Measurements from ENCODE around the gene PDCD2L. TPM values are rescaled to one million over a fixed set of nuclear protein-coding genes. Genes with fewer than 3 reads are reported as not detected.

Gene PDCD2L
- total RNA-seq, 1 experiment from 2014 or later = 14.8 TPM

- POLR2A ChIA-PET (ENCODE audit: unreplicated experiment) = no interaction called here
- Histone ChIP-seq H3K79me2 (ENCODE audit: low read depth) (no peaks in the 10 kb centered on the region), H4K20me1 (ENCODE audit: insufficient read depth) (peaks cover 3% of the 10 kb centered on the region; the same call in 1 of the 2 replicates), H3K4me3 (no peak overlapping the region), H2AFZ (no peak overlapping the region), H3F3A (ENCODE audit: insufficient read depth, low read depth) (peaks cover 4% of the 10 kb centered on the region; the same call in 1 of the 2 replicates), H3K9me2 (ENCODE audit: insufficient read depth) (no peaks in the 10 kb centered on the region), H3K9me3 (ENCODE audit: insufficient read depth, low read depth) (no peaks in the 10 kb centered on the region), H3K4me2 (no peak overlapping the region), H3K4me1 (replicated peaks; ENCODE audit: insufficient read depth) (no peaks in the 10 kb centered on the region), H3K27ac (no peak overlapping the region), H3K27me3 (ENCODE audit: insufficient read depth, low read depth) (no peaks in the 10 kb centered on the region), H3K36me3 (ENCODE audit: low read depth) (peaks cover 14% of the 10 kb centered on the region; the same call in 1 of the 2 replicates)
- CTCF ChIA-PET = no interaction called here
- TF ChIP-seq EZH2 (IDR thresholded peaks at IDR 0.05; ENCODE audit: low read depth) = no peak
- TF ChIP-seq, protein P1, sequence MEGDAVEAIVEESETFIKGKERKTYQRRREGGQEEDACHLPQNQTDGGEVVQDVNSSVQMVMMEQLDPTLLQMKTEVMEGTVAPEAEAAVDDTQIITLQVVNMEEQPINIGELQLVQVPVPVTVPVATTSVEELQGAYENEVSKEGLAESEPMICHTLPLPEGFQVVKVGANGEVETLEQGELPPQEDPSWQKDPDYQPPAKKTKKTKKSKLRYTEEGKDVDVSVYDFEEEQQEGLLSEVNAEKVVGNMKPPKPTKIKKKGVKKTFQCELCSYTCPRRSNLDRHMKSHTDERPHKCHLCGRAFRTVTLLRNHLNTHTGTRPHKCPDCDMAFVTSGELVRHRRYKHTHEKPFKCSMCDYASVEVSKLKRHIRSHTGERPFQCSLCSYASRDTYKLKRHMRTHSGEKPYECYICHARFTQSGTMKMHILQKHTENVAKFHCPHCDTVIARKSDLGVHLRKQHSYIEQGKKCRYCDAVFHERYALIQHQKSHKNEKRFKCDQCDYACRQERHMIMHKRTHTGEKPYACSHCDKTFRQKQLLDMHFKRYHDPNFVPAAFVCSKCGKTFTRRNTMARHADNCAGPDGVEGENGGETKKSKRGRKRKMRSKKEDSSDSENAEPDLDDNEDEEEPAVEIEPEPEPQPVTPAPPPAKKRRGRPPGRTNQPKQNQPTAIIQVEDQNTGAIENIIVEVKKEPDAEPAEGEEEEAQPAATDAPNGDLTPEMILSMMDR (conservative IDR thresholded peaks at IDR 0.05) = no peak
- intact Hi-C loops (cut with micrococcal nuclease; ENCODE audit: unreplicated experiment) = no loop called here
- no TSS peak for BruUV-seq (replicated peaks)
- no peak for DNase-seq
Measured at GRCh38 chr19:34391813-34392212, 12.4 kb upstream of the PDCD2L start.

DNA sequence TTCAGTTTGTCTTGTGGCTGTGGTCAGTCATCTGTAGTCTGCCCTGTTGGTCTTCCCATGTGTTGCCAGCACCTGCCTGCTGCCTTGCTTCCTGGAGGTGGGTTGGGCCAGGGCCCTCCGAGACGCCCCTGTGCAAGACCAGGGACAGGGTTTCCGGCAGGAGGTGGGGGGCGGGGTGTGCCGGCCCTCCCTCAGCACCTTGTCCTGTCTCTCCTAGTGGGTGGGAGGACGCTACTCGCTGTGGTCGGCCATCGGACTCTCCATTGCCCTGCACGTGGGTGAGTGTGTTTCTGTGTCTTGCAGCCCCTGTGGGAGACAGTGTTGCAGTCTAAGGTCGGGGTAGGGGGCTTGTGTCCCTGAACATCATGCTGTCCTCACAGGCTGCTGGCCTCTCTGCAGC, 11.2 kb upstream of the PDCD2L start:
- Histone ChIP-seq H3K36me3 (ENCODE audit: low read depth) (peaks cover 21% of the 10 kb centered on the region; the same call in 1 of the 2 replicates), H3K79me2 (ENCODE audit: low read depth) (no peaks in the 10 kb centered on the region)
- CTCF ChIA-PET = interaction anchor here (0.6 kb wide), 1 partner anchor 33 kb away, joined by 3 read pairs; no protein-coding TSS in a partner anchor

GRCh38 chr19:34393629-34394028, 10.6 kb upstream of the PDCD2L start:
- H3K27me3 ChIP-seq (ENCODE audit: insufficient read depth, low read depth) = no peaks in the 10 kb centered on the region
- no TSS peak for BruUV-seq (replicated peaks)
- H3K79me2 ChIP-seq (ENCODE audit: low read depth) = no peaks in the 10 kb centered on the region
- H4K20me1 ChIP-seq (ENCODE audit: insufficient read depth) = 0 out of 2 replicates have a peak, but pooled peaks cover 3% of the 10 kb centered on the region
- no peak for DNase-seq
- TF ChIP-seq EZH2 (IDR thresholded peaks at IDR 0.05; ENCODE audit: low read depth) = no peak
- TF ChIP-seq, protein P1 (conservative IDR thresholded peaks at IDR 0.05) = no peak
- H3K27ac ChIP-seq = no peak overlapping the region
- no peaks in the 10 kb centered on the region for H3K4me1 ChIP-seq (replicated peaks; ENCODE audit: insufficient read depth)
- H3K9me2 ChIP-seq (ENCODE audit: insufficient read depth) = no peaks in the 10 kb centered on the region
- intact Hi-C loops (cut with micrococcal nuclease; ENCODE audit: unreplicated experiment) = no loop called here
- H3K4me3 ChIP-seq = no peak overlapping the region
- CTCF ChIA-PET = no interaction called here
- POLR2A ChIA-PET (ENCODE audit: unreplicated experiment) = no interaction called here
- no peak overlapping the region for H2AFZ ChIP-seq
- H3K36me3 ChIP-seq (ENCODE audit: low read depth) = peaks cover 21% of the 10 kb centered on the region; the same call in 1 of the 2 replicates
- peaks cover 4% of the 10 kb centered on the region; the same call in 1 of the 2 replicates for H3F3A ChIP-seq (ENCODE audit: insufficient read depth, low read depth)
- H3K9me3 ChIP-seq (ENCODE audit: insufficient read depth, low read depth) = no peaks in the 10 kb centered on the region
- no peak overlapping the region for H3K4me2 ChIP-seq

More for the DNA sequence above, 11.2 kb upstream of the PDCD2L start:
- Histone ChIP-seq H3K9me2 (ENCODE audit: insufficient read depth) (no peaks in the 10 kb centered on the region), H3K4me1 (replicated peaks; ENCODE audit: insufficient read depth) (no peaks in the 10 kb centered on the region), H3F3A (ENCODE audit: insufficient read depth, low read depth) (peaks cover 4% of the 10 kb centered on the region; the same call in 1 of the 2 replicates), H3K4me3 (no peak overlapping the region), H3K9me3 (ENCODE audit: insufficient read depth, low read depth) (no peaks in the 10 kb centered on the region), H3K27ac (no peak overlapping the region), H4K20me1 (ENCODE audit: insufficient read depth) (0 out of 2 replicates have a peak, but pooled peaks cover 3% of the 10 kb centered on the region), H2AFZ (no peak overlapping the region), H3K27me3 (ENCODE audit: insufficient read depth, low read depth) (no peaks in the 10 kb centered on the region), H3K4me2 (no peak overlapping the region)
- no TSS peak for BruUV-seq (replicated peaks)
- DNase-seq = no peak
- intact Hi-C loops (cut with micrococcal nuclease; ENCODE audit: unreplicated experiment) = no loop called here
- POLR2A ChIA-PET (ENCODE audit: unreplicated experiment) = no interaction called here
- TF ChIP-seq, protein P1 (conservative IDR thresholded peaks at IDR 0.05) = no peak
- TF ChIP-seq EZH2 (IDR thresholded peaks at IDR 0.05; ENCODE audit: low read depth) = no peak
